Limb (tissue), 2 donors: ENCODE measurements around the gene ULK2.

Source experiments
- DNase-seq, 2 donors: peaks; one replicate each; pipeline ENCODE4 v3.0.0-alpha.2; 2016; ENCODE audit errors: extremely low spot score in 2 of 2

ULK2 gene

GRCh38 chr17:19747829-19748806, 119.6 kb downstream of the ULK2 start, which contains the start of gene ALDH3A1:
ALDH3A1 (minus strand) TSS chr17:19748298; CDS start chr17:19745129, 3,169 bp downstream.
- DNase-seq: peak in 1 of 2 donors; percentile 72

- no peak for DNase-seq
Observed at GRCh38 chr17:19747159-19747719, 120.5 kb downstream of the ULK2 start.

GRCh38 chr17:19746517-19746916, 121.2 kb downstream of the ULK2 start:
- no peak for DNase-seq

GRCh38 chr17:19744922-19745757, 122.6 kb downstream of the ULK2 start:
- peak; percentile 74 to 95 for DNase-seq

GRCh38 chr17:19744492-19744891, 123.2 kb downstream of the ULK2 start:
- no peak for DNase-seq

GRCh38 chr17:19743101-19744100, 124.3 kb downstream of the ULK2 start:
- DNase-seq: no peak

GRCh38 chr17:19742495-19742894, 125.2 kb downstream of the ULK2 start:
- no peak for DNase-seq

GRCh38 chr17:19741832-19742457, 125.8 kb downstream of the ULK2 start:
- DNase-seq: no peak

GRCh38 chr17:19740933-19741332, 126.8 kb downstream of the ULK2 start:
- no peak for DNase-seq

GRCh38 chr17:19739241-19740201, 128.2 kb downstream of the ULK2 start:
- no peak for DNase-seq

GRCh38 chr17:19738757-19739156, 129.0 kb downstream of the ULK2 start:
- no peak for DNase-seq

- no peak for DNase-seq
Observed at GRCh38 chr17:19738073-19738449, 129.7 kb downstream of the ULK2 start.

- DNase-seq: no peak
Observed at GRCh38 chr17:19737305-19738072, 130.2 kb downstream of the ULK2 start.

- no peak for DNase-seq
Observed at GRCh38 chr17:19736071-19736470, 131.7 kb downstream of the ULK2 start.

GRCh38 chr17:19733953-19734526, 133.7 kb downstream of the ULK2 start:
- no peak for DNase-seq

- no peak for DNase-seq
Observed at GRCh38 chr17:19731626-19732025, 136.1 kb downstream of the ULK2 start.

GRCh38 chr17:19730843-19731242, 136.9 kb downstream of the ULK2 start:
- DNase-seq: no peak

- no peak for DNase-seq
Observed at GRCh38 chr17:19729900-19730299, 137.8 kb downstream of the ULK2 start.
